ENCODE measurements around the gene SPATA1. TPM values are rescaled to one million over a fixed set of nuclear protein-coding genes. Genes with fewer than 3 reads are reported as not detected.

Gene SPATA1
- total and polyA plus RNA-seq, 9 of the 15 experiments (the other 6 are each of a cell fraction or from before 2014, with no cell fraction given), result 0.79 to 2.9 (median 1.5) TPM

DNA sequence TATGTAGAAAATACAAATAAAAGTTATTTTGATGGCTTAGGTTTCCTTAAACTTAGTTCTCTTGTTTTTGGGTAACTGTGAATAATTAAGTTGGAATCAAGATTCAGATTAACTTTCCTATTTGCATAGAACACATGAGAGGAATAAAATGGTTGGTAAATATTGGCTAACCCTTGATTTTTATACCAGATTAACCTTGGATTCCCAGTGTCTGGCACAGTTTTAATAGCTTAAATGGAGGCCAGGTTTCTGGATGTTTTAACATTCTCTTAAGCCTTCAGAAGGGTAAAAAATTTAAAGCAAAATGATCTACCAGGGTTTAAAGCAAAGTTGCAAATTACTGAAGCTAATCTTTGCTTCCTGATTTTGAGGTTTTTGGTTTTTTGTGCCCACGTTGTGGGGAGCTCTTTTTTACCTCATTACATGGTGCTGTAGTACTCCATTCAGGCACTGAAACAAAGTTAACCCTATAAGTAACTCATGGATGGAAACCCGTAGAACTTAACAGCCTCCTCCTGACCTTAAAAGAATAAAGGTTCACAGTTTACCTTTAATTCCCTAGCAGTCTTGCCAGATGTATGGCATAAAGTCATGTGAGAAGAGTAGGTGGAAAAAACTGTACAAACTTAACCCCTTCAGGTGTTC is 8.4 kb upstream of the SPATA1 start (continued):
- TF ChIP-seq SMARCB1 (IDR thresholded peaks at IDR 0.05; ENCODE audit: insufficient read length, low read depth), result no peak
- TF ChIP-seq SRSF7 (optimal IDR thresholded peaks at IDR 0.05; ENCODE audit: low read depth, low read length), result no peak
- TF ChIP-seq, protein P1, sequence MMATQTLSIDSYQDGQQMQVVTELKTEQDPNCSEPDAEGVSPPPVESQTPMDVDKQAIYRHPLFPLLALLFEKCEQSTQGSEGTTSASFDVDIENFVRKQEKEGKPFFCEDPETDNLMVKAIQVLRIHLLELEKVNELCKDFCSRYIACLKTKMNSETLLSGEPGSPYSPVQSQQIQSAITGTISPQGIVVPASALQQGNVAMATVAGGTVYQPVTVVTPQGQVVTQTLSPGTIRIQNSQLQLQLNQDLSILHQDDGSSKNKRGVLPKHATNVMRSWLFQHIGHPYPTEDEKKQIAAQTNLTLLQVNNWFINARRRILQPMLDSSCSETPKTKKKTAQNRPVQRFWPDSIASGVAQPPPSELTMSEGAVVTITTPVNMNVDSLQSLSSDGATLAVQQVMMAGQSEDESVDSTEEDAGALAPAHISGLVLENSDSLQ (IDR thresholded peaks at IDR 0.05), result no peak
- TF ChIP-seq NCOR1 (IDR thresholded peaks at IDR 0.05), result no peak
- TF ChIP-seq RBFOX2 (IDR thresholded peaks at IDR 0.05; ENCODE audit: low read depth, low read length), result no peak
- TF ChIP-seq SIN3A (IDR thresholded peaks at IDR 0.05; ENCODE audit: borderline replicate concordance in 2 of 2, control insufficient read depth in 1 of 2, low read depth in 2 of 2, low read length in 2 of 2), result 0 out of 4 replicates have a peak, but pooled peaks of 1 of the 2 experiments have one; percentile 41

- FAIRE-seq, result no peak
- Histone ChIP-seq H3K27ac (ENCODE audit: extremely low read depth, low read depth, low read length) (no peak overlapping the region), H3K9me3 (replicated peaks; ENCODE audit: control insufficient read depth, insufficient read depth, low read depth, low read length) (no peaks in the 10 kb centered on the region), H3K36me3 (ENCODE audit: control insufficient read depth, insufficient read depth, low read length) (peaks cover 71% of the 10 kb centered on the region), H2AFZ (ENCODE audit: low read depth, low read length) (no peak overlapping the region), H3K9ac (ENCODE audit: insufficient read depth in 1 of 2, low read depth in 2 of 2, low read length in 2 of 2) (no peak overlapping the region), H3K4me3 (no peak overlapping the region), H3K79me2 (ENCODE audit: control insufficient read depth, insufficient read depth, low read length) (peaks cover 84% of the 10 kb centered on the region), H3K4me1 (replicated peaks in 1 of 2; ENCODE audit: control insufficient read depth in 2 of 2, insufficient read depth in 2 of 2, low read length in 2 of 2) (peaks cover 2 to 7% of the 10 kb centered on the region in 2 experiments; a peak in 4 of 5 replicates), H3K4me2 (ENCODE audit: insufficient read depth, low read length) (peak overlapping the region; percentile 98; the same call in 1 of the 2 replicates), H3K9me1 (ENCODE audit: control insufficient read depth, insufficient read depth, low read length) (no peaks in the 10 kb centered on the region), H3K27me3 (ENCODE audit: control insufficient read depth in 2 of 2, insufficient read depth in 2 of 2, low read length in 2 of 2) (no peaks in the 10 kb centered on the region), H4K20me1 (replicated peaks; ENCODE audit: control insufficient read depth, insufficient read depth, low read length) (peaks cover 18% of the 10 kb centered on the region)
- ChIA-PET POLR2A (interaction anchor here (0.8 to 4.1 kb wide), 4 partner anchors 10 to 71 kb away, joined by 4 to 34 read pairs (median 4); partner anchors contain the start of gene CTBS), CTCF (ENCODE audit: low intra/inter-chr PET ratio) (no interaction called here)
- DNase-seq (ENCODE audit: extremely low read depth in 1 of 4, low spot score in 3 of 4), result no peak
- no peak for ATAC-seq
- no peak for TF ChIP-seq ZNF655 (CRISPR knock-in tag; IDR thresholded peaks at IDR 0.05)
- TF ChIP-seq KLF1 (tag; IDR thresholded peaks at IDR 0.05), result no peak
- TF ChIP-seq CBFA2T2 (conservative IDR thresholded peaks at IDR 0.05), result peak; percentile 35; the same call in 1 of the 2 replicates
- TF ChIP-seq, protein P2, sequence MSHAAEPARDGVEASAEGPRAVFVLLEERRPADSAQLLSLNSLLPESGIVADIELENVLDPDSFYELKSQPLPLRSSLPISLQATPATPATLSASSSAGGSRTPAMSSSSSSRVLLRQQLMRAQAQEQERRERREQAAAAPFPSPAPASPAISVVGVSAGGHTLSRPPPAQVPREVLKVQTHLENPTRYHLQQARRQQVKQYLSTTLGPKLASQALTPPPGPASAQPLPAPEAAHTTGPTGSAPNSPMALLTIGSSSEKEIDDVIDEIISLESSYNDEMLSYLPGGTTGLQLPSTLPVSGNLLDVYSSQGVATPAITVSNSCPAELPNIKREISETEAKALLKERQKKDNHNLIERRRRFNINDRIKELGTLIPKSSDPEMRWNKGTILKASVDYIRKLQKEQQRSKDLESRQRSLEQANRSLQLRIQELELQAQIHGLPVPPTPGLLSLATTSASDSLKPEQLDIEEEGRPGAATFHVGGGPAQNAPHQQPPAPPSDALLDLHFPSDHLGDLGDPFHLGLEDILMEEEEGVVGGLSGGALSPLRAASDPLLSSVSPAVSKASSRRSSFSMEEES (CRISPR knock-in tag; IDR thresholded peaks at IDR 0.05), result peak; percentile 66
- peak; percentile 64 for TF ChIP-seq RAD51 (IDR thresholded peaks at IDR 0.05; ENCODE audit: borderline replicate concordance, low read depth)
- in situ Hi-C loops (cut with MboI) (no loop called here), intact Hi-C loops (cut with micrococcal nuclease) (loop anchor here (10.0 kb wide), 1 partner anchor 198 kb away; the partner anchor contains the start of gene SAMD13)
- WGBS (ENCODE audit: insufficient coverage, low coverage, missing lambda C conversion rate), result 72% methylated on average over 5 of the region's 5 CpGs
- no TSS peak for BruUV-seq (replicated peaks)
Observed at GRCh38 chr1:84502927-84503326, 3.3 kb upstream of the SPATA1 start.
